COLO668 (cell line): ENCODE measurements around the gene IL2RA.
"Not testable (repeated sequence)": the region's sequence is repeated elsewhere in the genome, so short reads cannot be mapped to it uniquely, and the experiment has no call there.

ENCODE experiments used
- DNase-seq: peaks from one replicate; lab custom pipeline; 2025; ENCODE audit not compliant: unreplicated experiment; lab: John Stamatoyannopoulos, UW

IL2RA gene

DNA sequence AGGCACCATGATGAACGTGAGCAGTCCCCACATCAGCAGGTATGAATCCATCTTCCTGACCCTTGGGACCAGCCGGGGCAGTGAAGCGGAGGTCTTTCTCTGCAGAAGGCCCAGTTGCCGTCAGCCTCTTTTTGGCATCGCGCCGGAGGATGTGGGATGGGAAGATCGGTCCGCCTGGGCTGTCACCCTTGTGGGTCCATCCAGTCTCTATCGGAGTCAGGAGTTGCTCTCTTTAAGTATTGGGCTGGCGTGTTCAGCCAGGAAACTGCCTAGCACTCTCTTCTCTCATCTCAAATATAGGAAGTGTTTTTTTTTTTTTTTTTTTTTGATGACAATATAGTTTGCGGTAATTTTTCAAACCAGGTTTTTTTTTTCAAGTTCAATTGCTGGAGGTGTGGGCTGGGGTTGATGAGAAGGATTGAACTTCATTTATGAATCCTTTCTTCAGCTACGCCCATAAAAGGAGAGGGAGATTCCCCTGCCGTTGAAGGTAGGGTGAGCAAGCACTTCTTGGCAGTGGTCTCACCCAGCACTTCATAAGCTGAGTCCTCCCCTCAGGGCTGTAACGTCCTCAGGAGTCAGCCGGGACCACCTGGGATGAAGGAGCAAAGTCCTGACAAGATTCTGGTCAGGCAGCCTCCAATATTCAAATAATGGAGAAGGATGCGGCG is at the start of gene IL2RA:
TSS of gene IL2RA (minus strand) at position 267 of the 671 bp plus-strand sequence. CDS start at position 51, 216 bp downstream.
- no peak for DNase-seq

DNA sequence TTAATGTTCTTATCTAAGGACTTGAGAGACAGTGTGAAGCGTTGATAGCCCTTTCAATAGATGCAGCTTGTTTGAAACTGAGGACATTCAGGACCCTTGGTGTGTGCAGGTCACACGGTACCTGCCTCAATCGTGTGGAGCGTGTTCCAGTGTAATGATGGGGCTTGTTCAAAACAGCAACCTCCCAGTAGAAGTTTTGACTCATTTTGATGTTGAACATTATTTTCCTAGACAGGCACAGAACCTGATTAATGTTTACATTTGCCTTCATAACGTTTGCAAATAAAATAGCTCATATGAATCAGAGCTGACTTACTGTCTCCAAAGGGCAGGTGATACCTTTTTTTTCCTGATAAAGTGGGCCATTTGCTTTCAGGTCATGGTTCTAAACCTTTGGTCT is 48.0 kb upstream of the IL2RA start:
- DNase-seq: no peak

GRCh38 chr10:6109444-6109775 is 47.2 kb upstream of the IL2RA start:
- DNase-seq: no peak

GRCh38 chr10:6108631-6109443 is 46.7 kb upstream of the IL2RA start:
- DNase-seq: peak; percentile 2

GRCh38 chr10:6108072-6108471 is 45.9 kb upstream of the IL2RA start:
- DNase-seq: no peak

DNA sequence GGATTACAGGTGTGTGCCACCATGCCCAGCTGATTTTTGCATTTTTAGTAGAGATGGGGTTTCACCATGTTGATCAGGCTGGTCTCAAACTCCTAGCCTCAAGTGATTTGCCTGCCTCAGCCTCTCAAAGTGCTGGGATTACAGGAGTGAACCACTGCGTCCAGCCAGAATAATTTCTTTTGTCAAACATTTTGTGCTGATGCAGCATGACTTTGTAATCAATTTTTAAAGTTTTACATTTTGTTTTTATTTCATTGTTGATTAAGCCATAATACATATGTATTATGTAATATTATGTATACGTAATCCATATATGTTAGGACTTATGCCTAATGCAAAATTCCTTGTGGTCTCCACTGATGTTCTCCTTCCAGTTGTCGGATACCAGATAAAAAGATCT is 45.4 kb upstream of the IL2RA start:
- DNase-seq: not testable (repeated sequence)

GRCh38 chr10:6103591-6103990 is 41.4 kb upstream of the IL2RA start:
- no peak for DNase-seq

DNA sequence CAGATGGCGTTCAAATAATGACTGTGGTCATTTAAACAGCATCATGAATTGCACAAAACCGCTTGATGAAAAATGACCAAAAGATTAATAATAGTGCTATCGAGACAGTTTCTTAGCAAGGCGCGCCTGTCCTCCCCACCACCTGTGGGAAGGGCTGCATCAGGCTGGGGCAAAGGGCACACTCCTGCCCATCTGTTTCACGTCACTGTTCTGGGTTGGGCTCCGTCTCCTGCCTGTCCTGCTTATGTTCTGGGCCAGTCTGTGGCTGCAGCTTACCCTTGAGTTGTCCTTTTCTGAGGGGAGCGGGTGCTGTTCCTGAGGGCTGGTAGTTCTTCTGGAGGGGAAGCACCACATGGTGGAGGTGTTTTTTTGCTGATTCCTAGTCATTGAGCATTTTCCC is 40.0 kb upstream of the IL2RA start:
- DNase-seq: no peak

DNA sequence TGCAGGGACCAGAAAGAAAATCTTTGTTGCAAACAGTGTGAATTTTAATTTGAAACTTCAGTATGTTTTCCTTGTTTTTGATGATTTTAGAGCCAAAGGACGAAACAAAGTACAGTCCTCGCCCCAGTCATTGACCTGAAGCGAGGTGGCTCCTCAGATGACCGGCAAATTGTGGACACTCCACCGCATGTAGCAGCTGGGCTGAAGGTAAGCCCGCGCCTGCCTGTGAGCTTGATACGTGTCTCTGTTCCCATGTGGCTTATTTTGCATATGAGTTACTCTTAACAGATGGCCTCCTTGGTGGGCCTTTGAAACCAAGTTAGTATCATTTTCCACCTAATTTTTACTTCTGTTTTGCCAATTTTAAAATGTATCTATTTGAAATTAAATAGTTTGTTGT is 39.0 kb upstream of the IL2RA start:
- no peak for DNase-seq

DNA sequence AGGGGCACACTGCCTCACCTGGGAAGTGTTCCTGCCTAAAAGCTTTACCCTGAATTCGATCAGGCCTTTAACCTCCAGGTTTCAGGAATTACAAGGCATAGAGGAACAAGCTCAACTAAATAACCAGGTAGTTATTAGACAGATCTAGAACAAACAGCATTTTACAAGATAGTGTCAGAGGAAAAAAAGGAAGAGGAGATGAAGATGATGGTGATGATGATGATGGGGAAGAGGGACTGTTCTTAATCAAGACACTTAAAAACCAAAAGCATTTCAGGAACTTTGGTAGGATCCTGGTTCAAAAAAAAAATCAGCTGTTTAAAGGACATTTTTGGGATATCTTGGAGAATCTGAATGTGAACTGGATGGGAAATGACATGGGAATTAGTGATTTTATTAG is 38.2 kb upstream of the IL2RA start:
- no peak for DNase-seq

GRCh38 chr10:6098156-6098555 is 36.0 kb upstream of the IL2RA start:
- DNase-seq: no peak

- no peak for DNase-seq
These were observed 34.9 kb upstream of the IL2RA start for GRCh38 chr10:6097063-6097462.

GRCh38 chr10:6095810-6096570 is 33.8 kb upstream of the IL2RA start:
- DNase-seq: no peak

DNA sequence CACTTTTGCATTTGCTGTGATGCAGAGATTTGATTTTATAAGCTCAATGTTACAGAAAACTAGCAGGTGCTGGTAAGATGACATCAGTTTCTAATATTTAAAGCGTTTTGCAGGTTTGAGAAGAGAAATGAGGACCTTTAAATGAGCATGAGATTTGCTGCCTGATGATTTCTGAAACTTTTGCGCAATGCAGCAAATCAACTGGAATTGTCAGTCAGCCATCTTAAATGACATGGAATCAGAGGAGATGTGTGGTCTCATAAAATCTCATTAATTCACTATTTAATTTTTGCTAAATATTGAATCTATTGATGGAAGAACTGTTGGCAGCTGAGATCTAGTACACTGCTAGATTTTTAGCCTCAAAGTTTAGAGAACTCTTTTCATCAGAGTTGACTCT is 30.6 kb upstream of the IL2RA start:
- DNase-seq: no peak

DNA sequence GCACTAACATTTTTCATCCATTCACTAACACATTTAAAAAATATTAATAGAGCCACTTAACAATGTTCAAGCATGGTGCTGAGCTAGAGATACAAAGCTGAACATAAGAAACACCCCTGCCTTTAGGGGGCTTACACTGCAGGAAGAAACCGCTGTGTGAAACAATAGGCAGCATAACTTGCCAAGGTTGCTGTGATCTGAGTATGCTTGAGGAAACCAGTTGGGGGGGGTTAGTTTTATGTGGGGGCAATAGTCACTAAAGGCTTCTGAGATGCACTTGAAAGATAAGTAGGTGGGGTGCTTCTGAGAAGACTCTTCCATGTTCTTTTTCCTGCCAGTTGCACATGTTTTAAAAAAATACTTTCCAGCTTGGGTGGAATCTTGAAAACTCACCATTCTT is 29.5 kb upstream of the IL2RA start:
- no peak for DNase-seq

- peak; percentile 3 for DNase-seq
These were observed 27.4 kb upstream of the IL2RA start for GRCh38 chr10:6089334-6090219.

- DNase-seq: peak; percentile 89
These were observed 26.7 kb upstream of the IL2RA start, which contains the start of gene RBM17 for GRCh38 chr10:6088721-6089333. Gene RBM17, plus strand, starts transcription at chr10:6089034. Its CDS starts 8,032 bp downstream, at chr10:6097066.

DNA sequence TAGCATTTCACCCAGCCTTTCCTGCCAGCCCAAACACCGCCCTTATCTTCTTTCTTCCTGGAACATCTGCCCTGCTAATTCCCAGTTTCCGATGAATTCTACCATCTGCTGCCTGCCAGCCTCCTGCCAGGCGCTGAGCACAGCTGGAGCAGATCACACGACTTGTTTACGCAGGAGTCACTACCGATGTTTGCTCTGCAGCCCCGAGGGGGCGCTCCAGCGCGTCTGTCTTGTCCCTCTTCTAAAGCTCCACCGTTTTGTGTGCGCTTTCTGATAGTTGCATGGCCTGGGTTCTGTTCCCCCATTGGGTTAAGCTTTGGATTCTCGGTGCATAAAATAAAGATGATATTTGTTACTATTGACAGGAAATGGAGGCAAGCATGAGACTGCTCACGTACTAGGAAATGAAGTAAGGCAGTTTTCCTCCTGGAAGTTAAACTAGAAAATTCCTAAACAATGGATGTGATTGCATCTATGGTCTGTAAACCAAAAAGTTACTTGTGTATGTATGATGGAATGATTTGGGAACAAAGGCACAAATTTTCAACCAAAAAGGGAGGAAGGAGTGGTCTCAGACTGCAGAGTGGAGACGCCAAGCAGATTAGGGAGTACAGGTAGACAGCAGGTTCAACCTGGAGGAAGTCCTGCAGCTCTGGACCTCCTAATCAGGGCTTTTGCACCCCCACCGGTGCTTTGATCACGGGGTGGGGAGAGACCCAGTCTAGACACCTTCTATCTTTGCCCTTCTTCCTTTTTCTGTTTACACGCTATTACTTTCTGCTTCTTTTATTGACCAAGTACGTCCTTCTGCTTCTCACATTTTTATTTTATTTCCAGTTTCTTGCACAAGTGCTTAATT is 24.4 kb upstream of the IL2RA start:
- peak; percentile 88 for DNase-seq
